Activated gamma-delta T cell (primary cell): Measurements from ENCODE around the gene ZC3H13.

Experiments used
- DNase-seq: peaks from one replicate; lab custom pipeline; 2025; lab: John Stamatoyannopoulos, UW

ZC3H13 gene

GRCh38 chr13:46059405-46059804, 6.9 kb upstream of the ZC3H13 start:
- no peak for DNase-seq

GRCh38 chr13:46058268-46058667, 5.7 kb upstream of the ZC3H13 start:
- no peak for DNase-seq

GRCh38 chr13:46057256-46058015, 4.9 kb upstream of the ZC3H13 start:
- DNase-seq = no peak

- DNase-seq = no peak
These were observed 841 bp upstream of the ZC3H13 start for GRCh38 chr13:46053162-46054012.

GRCh38 chr13:46051968-46052318, 603 bp downstream of the ZC3H13 start:
- no peak for DNase-seq

GRCh38 chr13:46050771-46051170, 1.8 kb downstream of the ZC3H13 start:
- no peak for DNase-seq

- no peak for DNase-seq
These were observed 7.1 kb downstream of the ZC3H13 start for GRCh38 chr13:46045424-46045823.

GRCh38 chr13:46043647-46044046, 8.9 kb downstream of the ZC3H13 start:
- DNase-seq = no peak

GRCh38 chr13:46041419-46041839, 11.1 kb downstream of the ZC3H13 start:
- DNase-seq = no peak

- DNase-seq = no peak
These were observed 11.8 kb downstream of the ZC3H13 start for GRCh38 chr13:46040763-46041162.

GRCh38 chr13:46039411-46040182, 12.9 kb downstream of the ZC3H13 start:
- no peak for DNase-seq

GRCh38 chr13:46038296-46038695, 14.2 kb downstream of the ZC3H13 start:
- no peak for DNase-seq

- DNase-seq = no peak
These were observed 17.5 kb downstream of the ZC3H13 start for GRCh38 chr13:46035066-46035465.

- DNase-seq = no peak
These were observed 20.2 kb downstream of the ZC3H13 start for GRCh38 chr13:46032341-46032740.

- DNase-seq = no peak
These were observed 20.8 kb downstream of the ZC3H13 start for GRCh38 chr13:46031581-46032263.

GRCh38 chr13:46025157-46025556, 27.4 kb downstream of the ZC3H13 start:
- no peak for DNase-seq

- no peak for DNase-seq
These were observed 30.1 kb downstream of the ZC3H13 start for GRCh38 chr13:46022481-46022880.

GRCh38 chr13:46016216-46016615, 36.3 kb downstream of the ZC3H13 start:
- no peak for DNase-seq

GRCh38 chr13:46015366-46015765, 37.2 kb downstream of the ZC3H13 start:
- DNase-seq = no peak

- DNase-seq = no peak
These were observed 40.1 kb downstream of the ZC3H13 start for GRCh38 chr13:46012404-46012803.

- DNase-seq = no peak
These were observed 42.4 kb downstream of the ZC3H13 start for GRCh38 chr13:46010148-46010547.

- DNase-seq = no peak
These were observed 43.9 kb downstream of the ZC3H13 start for GRCh38 chr13:46008631-46009030.
